Measurements from ENCODE around the gene TBC1D7.

TBC1D7 gene

GRCh38 chr6:13355043-13355945 lies 27.0 kb upstream of the TBC1D7 start:
- no peaks in the 10 kb centered on the region for H3K9me3 ChIP-seq (ENCODE audit: severe bottlenecking)
- no peak for DNase-seq
- no peak overlapping the region for H3K27ac ChIP-seq
- no peak overlapping the region for H3K4me3 ChIP-seq (ENCODE audit: low read depth, low read length)
- TF ChIP-seq CTCF (IDR thresholded peaks at IDR 0.05; ENCODE audit: low read depth, low read length), result no peak
- H3K27me3 ChIP-seq (ENCODE audit: insufficient read depth, low read depth, severe bottlenecking), result no peaks in the 10 kb centered on the region
- H3K36me3 ChIP-seq, result no peaks in the 10 kb centered on the region

- no peak for DNase-seq
- no peak for TF ChIP-seq CTCF (IDR thresholded peaks at IDR 0.05; ENCODE audit: low read depth, low read length)
- Histone ChIP-seq H3K9me3 (ENCODE audit: severe bottlenecking) (no peaks in the 10 kb centered on the region), H3K4me3 (ENCODE audit: low read depth, low read length) (no peak overlapping the region), H3K27ac (no peak overlapping the region), H3K36me3 (no peaks in the 10 kb centered on the region), H3K27me3 (ENCODE audit: insufficient read depth, low read depth, severe bottlenecking) (no peaks in the 10 kb centered on the region)
Measured at GRCh38 chr6:13354331-13355042, 26.1 kb upstream of the TBC1D7 start.

- no peak for TF ChIP-seq CTCF (IDR thresholded peaks at IDR 0.05; ENCODE audit: low read depth, low read length)
- no peaks in the 10 kb centered on the region for H3K36me3 ChIP-seq
- no peaks in the 10 kb centered on the region for H3K27me3 ChIP-seq (ENCODE audit: insufficient read depth, low read depth, severe bottlenecking)
- peaks cover 2% of the 10 kb centered on the region for H3K9me3 ChIP-seq (ENCODE audit: severe bottlenecking)
- no peak for DNase-seq
- no peak overlapping the region for H3K4me3 ChIP-seq (ENCODE audit: low read depth, low read length)
- H3K27ac ChIP-seq, result no peak overlapping the region
Measured at GRCh38 chr6:13352165-13352564, 23.8 kb upstream of the TBC1D7 start.

GRCh38 chr6:13351271-13351670 lies 22.9 kb upstream of the TBC1D7 start:
- no peaks in the 10 kb centered on the region for H3K27me3 ChIP-seq (ENCODE audit: insufficient read depth, low read depth, severe bottlenecking)
- no peak for TF ChIP-seq CTCF (IDR thresholded peaks at IDR 0.05; ENCODE audit: low read depth, low read length)
- no peak for DNase-seq
- no peak overlapping the region for H3K27ac ChIP-seq
- peaks cover 2% of the 10 kb centered on the region for H3K9me3 ChIP-seq (ENCODE audit: severe bottlenecking)
- no peaks in the 10 kb centered on the region for H3K36me3 ChIP-seq
- no peak overlapping the region for H3K4me3 ChIP-seq (ENCODE audit: low read depth, low read length)

- DNase-seq, result no peak
- H3K27ac ChIP-seq, result no peak overlapping the region
- no peak for TF ChIP-seq CTCF (IDR thresholded peaks at IDR 0.05; ENCODE audit: low read depth, low read length)
- H3K4me3 ChIP-seq (ENCODE audit: low read depth, low read length), result no peak overlapping the region
- no peaks in the 10 kb centered on the region for H3K36me3 ChIP-seq
- H3K9me3 ChIP-seq (ENCODE audit: severe bottlenecking), result peaks cover 2% of the 10 kb centered on the region
- no peaks in the 10 kb centered on the region for H3K27me3 ChIP-seq (ENCODE audit: insufficient read depth, low read depth, severe bottlenecking)
Measured at GRCh38 chr6:13349811-13350506, 21.6 kb upstream of the TBC1D7 start.

Data from WERI-Rb-1 (cell line).